RWPE1 (cell line): ENCODE results near the gene HMCN2.
"Not testable (repeated sequence)": the region's sequence is repeated elsewhere in the genome, so short reads cannot be mapped to it uniquely, and the experiment has no call there.

Experiments used
- CTCF ChIA-PET: fragments of 350-600 bp; sonication (Branson Sonifier 250); formaldehyde crosslinking; extraction: SDS; loops from one replicate; lab custom pipeline; 2021; lab: Yijun Ruan, JAX
- POLR2A ChIA-PET: fragments of 400-600 bp; formaldehyde crosslinking; extraction: SDS; loops from one replicate; lab custom pipeline; 2020; ENCODE audit warnings: antibody characterized with exemption; ENCODE audit not compliant: low non-redundant PET; lab: Yijun Ruan, JAX
- DNase-seq: peaks from one replicate; pipeline ENCODE4 v3.0.0; 2012; ENCODE audit warnings: low spot score
- H3K27ac ChIP-seq: fragments of 450-650 bp; 2 replicates; pipeline ENCODE4 v1.5.1; 2017
- CTCF ChIP-seq: fragments of 450-650 bp; conservative IDR thresholded peaks from 2 replicates; pipeline ENCODE4 v1.5.1; 2017; ENCODE audit warnings: low read depth, mild to moderate bottlenecking

The HMCN2 gene

GRCh38 chr9:130254747-130255630 lies 10.6 kb upstream of the HMCN2 start:
- no peak for TF ChIP-seq CTCF
- ChIA-PET POLR2A (no interaction called here), CTCF (interaction anchor here (0.9 kb wide), 1 partner anchor 12 kb away, joined by 7 read pairs; no protein-coding TSS in a partner anchor)
- no peak overlapping the region for H3K27ac ChIP-seq
- DNase-seq: no peak

- TF ChIP-seq CTCF: no peak
- H3K27ac ChIP-seq: no peak overlapping the region
- no peak for DNase-seq
- ChIA-PET POLR2A (no interaction called here), CTCF (interaction anchor here (0.9 kb wide), 1 partner anchor 13 kb away, joined by 7 read pairs; no protein-coding TSS in a partner anchor)
These were observed 9.9 kb upstream of the HMCN2 start for GRCh38 chr9:130255631-130256134.

- DNase-seq: no peak
- ChIA-PET POLR2A (no interaction called here), CTCF (interaction anchor here (0.6 kb wide), 1 partner anchor 379 kb away, joined by 4 read pairs; no protein-coding TSS in a partner anchor)
- TF ChIP-seq CTCF: no peak
- no peak overlapping the region for H3K27ac ChIP-seq
These were observed 8.9 kb upstream of the HMCN2 start for GRCh38 chr9:130256644-130257043.

- DNase-seq, H3K27ac ChIP-seq, CTCF ChIA-PET: not testable (repeated sequence)
- POLR2A ChIA-PET: interaction anchor here (0.5 to 0.6 kb wide), 3 partner anchors 11 to 393 kb away, joined by 4 to 7 read pairs (median 4); no protein-coding TSS in a partner anchor
These were observed 7.4 kb upstream of the HMCN2 start for GRCh38 chr9:130258137-130258536.

GRCh38 chr9:130259044-130259443 lies 6.5 kb upstream of the HMCN2 start:
- ChIA-PET POLR2A (interaction anchor here (0.5 kb wide), 1 partner anchor 392 kb away, joined by 4 read pairs; no protein-coding TSS in a partner anchor), CTCF (no interaction called here)
- no peak overlapping the region for H3K27ac ChIP-seq
- DNase-seq: no peak
- no peak for TF ChIP-seq CTCF

GRCh38 chr9:130260816-130261765 lies 4.5 kb upstream of the HMCN2 start:
- ChIA-PET POLR2A (no interaction called here), CTCF (interaction anchor here (0.6 kb wide), 1 partner anchor 108 kb away, joined by 4 read pairs; no protein-coding TSS in a partner anchor)
- no peak for DNase-seq
- no peak overlapping the region for H3K27ac ChIP-seq
- TF ChIP-seq CTCF: no peak
